Measurements from ENCODE around the gene COLEC11.
"Not testable (repeated sequence)": the region's sequence is repeated elsewhere in the genome, so short reads cannot be mapped to it uniquely, and the experiment has no call there.

Gene COLEC11

DNA sequence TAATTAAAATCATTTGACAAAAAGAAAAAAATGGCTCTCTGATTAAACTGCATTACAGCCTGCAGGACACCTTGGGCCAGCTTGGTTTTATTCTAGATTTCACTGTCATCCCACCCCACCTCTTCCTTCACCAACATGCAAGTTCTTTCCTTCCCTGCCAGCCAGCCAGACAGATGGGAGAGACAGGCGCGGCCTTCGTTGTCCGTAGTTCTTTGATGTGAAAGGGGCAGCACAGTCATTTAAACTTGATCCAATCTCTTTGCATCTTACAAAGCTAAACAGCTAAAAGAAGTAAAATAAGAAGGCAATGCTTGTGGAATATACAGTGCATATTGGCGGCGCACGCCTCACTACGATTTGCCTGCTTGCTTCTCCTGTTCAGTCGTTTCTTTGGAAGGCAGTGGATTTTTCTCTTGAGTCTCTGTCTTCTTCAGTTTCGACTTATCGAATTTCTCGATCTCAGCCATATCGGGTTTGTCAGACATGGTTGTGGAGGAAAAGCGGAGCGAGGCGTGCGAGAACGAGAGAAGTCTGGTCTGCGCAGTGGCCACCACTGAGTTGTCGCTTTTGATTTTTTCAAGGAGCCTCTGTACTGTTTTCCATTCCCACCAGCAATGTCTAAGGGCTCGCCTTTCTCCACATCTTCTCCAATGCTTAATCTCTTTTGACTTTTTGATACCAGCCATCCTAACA lies 22.4 kb downstream of the COLEC11 start:
- no peak for TF ChIP-seq CTCF (IDR thresholded peaks at IDR 0.05; ENCODE audit: borderline replicate concordance, control extremely low read depth, extremely low read depth, insufficient read depth, missing control alignments)
- no peak for DNase-seq (ENCODE audit: low spot score)
- in situ Hi-C loops (cut with MboI; ENCODE audit: low sequenced_read_pairs, unreplicated experiment): no loop called here

- in situ Hi-C loops (cut with MboI; ENCODE audit: low sequenced_read_pairs, unreplicated experiment): no loop called here
- no peak for DNase-seq (ENCODE audit: low spot score)
- TF ChIP-seq CTCF (IDR thresholded peaks at IDR 0.05; ENCODE audit: borderline replicate concordance, control extremely low read depth, extremely low read depth, insufficient read depth, missing control alignments): no peak
These were observed 23.5 kb downstream of the COLEC11 start for GRCh38 chr2:3618367-3618766.

DNA sequence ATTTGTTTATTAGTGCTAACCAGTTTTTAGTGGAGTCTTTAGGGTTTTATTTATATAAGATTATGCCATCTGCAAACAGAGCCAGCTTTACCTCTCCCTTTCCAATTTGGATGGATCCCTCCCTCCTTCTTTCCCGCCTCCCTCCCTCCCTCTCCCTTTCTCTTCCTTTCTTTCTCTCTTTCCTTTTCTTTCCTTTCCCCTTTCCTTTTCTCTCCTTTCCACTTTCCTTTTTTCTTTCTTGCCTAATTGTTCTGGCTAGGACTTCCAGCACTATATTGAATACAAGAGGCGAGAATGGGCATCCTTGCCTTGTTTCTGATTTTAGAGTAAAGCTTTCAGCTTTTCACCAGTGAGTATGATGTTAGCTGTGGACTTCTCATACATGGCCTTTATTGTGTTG lies 24.1 kb downstream of the COLEC11 start:
- DNase-seq (ENCODE audit: low spot score): no peak
- TF ChIP-seq CTCF (IDR thresholded peaks at IDR 0.05; ENCODE audit: borderline replicate concordance, control extremely low read depth, extremely low read depth, insufficient read depth, missing control alignments): no peak
- in situ Hi-C loops (cut with MboI; ENCODE audit: low sequenced_read_pairs, unreplicated experiment): no loop called here

GRCh38 chr2:3619661-3620060 lies 24.7 kb downstream of the COLEC11 start:
- DNase-seq (ENCODE audit: low spot score); in situ Hi-C loops (cut with MboI; ENCODE audit: low sequenced_read_pairs, unreplicated experiment): not testable (repeated sequence)

- in situ Hi-C loops (cut with MboI; ENCODE audit: low sequenced_read_pairs, unreplicated experiment): no loop called here
- no peak for TF ChIP-seq CTCF (IDR thresholded peaks at IDR 0.05; ENCODE audit: borderline replicate concordance, control extremely low read depth, extremely low read depth, insufficient read depth, missing control alignments)
- no peak for DNase-seq (ENCODE audit: low spot score)
These were observed 25.9 kb downstream of the COLEC11 start for GRCh38 chr2:3620834-3621233.

DNA sequence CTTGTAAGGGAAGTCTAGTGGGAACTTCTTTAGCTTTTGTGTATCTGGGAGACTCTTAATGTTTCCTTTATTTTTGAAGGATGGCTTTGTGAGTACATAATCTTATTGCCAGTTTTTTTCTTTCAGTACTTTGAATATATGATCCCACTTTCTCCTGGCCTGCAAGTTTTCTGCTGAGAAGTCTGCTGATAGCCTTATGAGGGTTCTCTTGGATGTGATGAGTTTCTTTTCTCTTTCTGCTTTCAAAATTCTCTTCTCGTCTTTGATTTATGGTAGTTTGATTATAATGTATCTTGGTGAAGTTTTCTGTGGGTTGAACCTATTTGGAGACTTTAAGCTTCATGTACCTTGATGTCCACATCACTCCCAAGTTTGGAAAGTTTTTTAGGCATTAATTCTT lies 28.1 kb downstream of the COLEC11 start:
- DNase-seq (ENCODE audit: low spot score): no peak
- no peak for TF ChIP-seq CTCF (IDR thresholded peaks at IDR 0.05; ENCODE audit: borderline replicate concordance, control extremely low read depth, extremely low read depth, insufficient read depth, missing control alignments)
- in situ Hi-C loops (cut with MboI; ENCODE audit: low sequenced_read_pairs, unreplicated experiment): no loop called here

GRCh38 chr2:3624059-3624794 lies 29.3 kb downstream of the COLEC11 start:
- DNase-seq (ENCODE audit: low spot score): peak; percentile 67
- no peak for TF ChIP-seq CTCF (IDR thresholded peaks at IDR 0.05; ENCODE audit: borderline replicate concordance, control extremely low read depth, extremely low read depth, insufficient read depth, missing control alignments)
- in situ Hi-C loops (cut with MboI; ENCODE audit: low sequenced_read_pairs, unreplicated experiment): no loop called here
